ENCODE data around the gene COBL. TPM values are rescaled to one million over a fixed set of nuclear protein-coding genes. Genes with fewer than 3 reads are reported as not detected.

The COBL gene
- polyA plus RNA-seq, 1 donor (not counting 4 experiments of a cell fraction or from before 2014, with no cell fraction given): 4.5 TPM

GRCh38 chr7:51075681-51076580, 240.7 kb downstream of the COBL start:
- dilution Hi-C loops (cut with MboI; ENCODE audit: extremely low pct_ligation_motif_present, low sequenced_read_pairs): no loop called here

GRCh38 chr7:51073171-51073570, 243.4 kb downstream of the COBL start:
- H3K27me3 ChIP-seq (ENCODE audit: control insufficient read depth, extremely low read depth, insufficient read depth, low read length): no peaks in the 10 kb centered on the region
- no peaks in the 10 kb centered on the region for H4K20me1 ChIP-seq (ENCODE audit: control insufficient read depth, extremely low read depth, insufficient read depth, low read length)
- H2AFZ ChIP-seq (ENCODE audit: control insufficient read depth, low read length): no peak overlapping the region
- H3K27ac ChIP-seq (ENCODE audit: control insufficient read depth, insufficient read depth, low read length): no peak overlapping the region
- dilution Hi-C loops (cut with MboI; ENCODE audit: extremely low pct_ligation_motif_present, low sequenced_read_pairs): no loop called here
- DNase-seq (ENCODE audit: low read depth, low spot score) (no peak), FAIRE-seq (no peak)
- no peaks in the 10 kb centered on the region for H3K79me2 ChIP-seq (ENCODE audit: control insufficient read depth, insufficient read depth, low read length)
- H3K9me1 ChIP-seq (ENCODE audit: control insufficient read depth, extremely low read depth, insufficient read depth, low read length): no peaks in the 10 kb centered on the region
- no peak for TF ChIP-seq EZH2 (IDR thresholded peaks at IDR 0.05; ENCODE audit: low read length)
- TF ChIP-seq CTCF (optimal IDR thresholded peaks at IDR 0.05 in 1 of 3, IDR thresholded peaks at IDR 0.05 in 1 of 3, conservative IDR thresholded peaks at IDR 0.05 in 1 of 3; ENCODE audit: extremely low read depth in 1 of 3, insufficient read depth in 2 of 3, low read length in 3 of 3): no peak
- no peaks in the 10 kb centered on the region for H3K9me3 ChIP-seq (ENCODE audit: control insufficient read depth, low read depth, low read length)
- no peak overlapping the region for H3K9ac ChIP-seq (ENCODE audit: control insufficient read depth, extremely low read depth, insufficient read depth, low read length)
- peaks cover 5% of the 10 kb centered on the region for H3K4me1 ChIP-seq (ENCODE audit: control insufficient read depth, extremely low read depth, insufficient read depth, low read length)
- H3K4me3 ChIP-seq (ENCODE audit: control insufficient read depth in 2 of 3, extremely low read depth in 1 of 3, insufficient read depth in 2 of 3, low read depth in 1 of 3, low read length in 3 of 3): no peak overlapping the region
- no peaks in the 10 kb centered on the region for H3K36me3 ChIP-seq (ENCODE audit: control insufficient read depth in 2 of 2, extremely low read depth in 1 of 2, insufficient read depth in 2 of 2, low read length in 2 of 2)
- H3K4me2 ChIP-seq (ENCODE audit: control insufficient read depth, extremely low read depth, insufficient read depth, low read depth, low read length): no peak overlapping the region

More at GRCh38 chr7:51075681-51076580, 240.7 kb downstream of the COBL start:
- no peaks in the 10 kb centered on the region for H4K20me1 ChIP-seq (ENCODE audit: control insufficient read depth, extremely low read depth, insufficient read depth, low read length)
- no peak overlapping the region for H2AFZ ChIP-seq (ENCODE audit: control insufficient read depth, low read length)
- H3K27me3 ChIP-seq (ENCODE audit: control insufficient read depth, extremely low read depth, insufficient read depth, low read length): no peaks in the 10 kb centered on the region
- TF ChIP-seq EZH2 (IDR thresholded peaks at IDR 0.05; ENCODE audit: low read length): no peak
- no peak for TF ChIP-seq CTCF (optimal IDR thresholded peaks at IDR 0.05 in 1 of 3, IDR thresholded peaks at IDR 0.05 in 1 of 3, conservative IDR thresholded peaks at IDR 0.05 in 1 of 3; ENCODE audit: extremely low read depth in 1 of 3, insufficient read depth in 2 of 3, low read length in 3 of 3)
- no peaks in the 10 kb centered on the region for H3K9me1 ChIP-seq (ENCODE audit: control insufficient read depth, extremely low read depth, insufficient read depth, low read length)
- no peak for FAIRE-seq
- no peak overlapping the region for H3K9ac ChIP-seq (ENCODE audit: control insufficient read depth, extremely low read depth, insufficient read depth, low read length)
- no peak overlapping the region for H3K4me3 ChIP-seq (ENCODE audit: control insufficient read depth in 2 of 3, extremely low read depth in 1 of 3, insufficient read depth in 2 of 3, low read depth in 1 of 3, low read length in 3 of 3)
- no peak overlapping the region for H3K4me2 ChIP-seq (ENCODE audit: control insufficient read depth, extremely low read depth, insufficient read depth, low read depth, low read length)
- H3K79me2 ChIP-seq (ENCODE audit: control insufficient read depth, insufficient read depth, low read length): no peaks in the 10 kb centered on the region
- no peak for DNase-seq (ENCODE audit: low read depth, low spot score)
- no peaks in the 10 kb centered on the region for H3K36me3 ChIP-seq (ENCODE audit: control insufficient read depth in 2 of 2, extremely low read depth in 1 of 2, insufficient read depth in 2 of 2, low read length in 2 of 2)
- no peaks in the 10 kb centered on the region for H3K9me3 ChIP-seq (ENCODE audit: control insufficient read depth, low read depth, low read length)
- H3K4me1 ChIP-seq (ENCODE audit: control insufficient read depth, extremely low read depth, insufficient read depth, low read length): no peaks in the 10 kb centered on the region
- no peak overlapping the region for H3K27ac ChIP-seq (ENCODE audit: control insufficient read depth, insufficient read depth, low read length)
